ENCODE data around the gene DMC1. TPM values are rescaled to one million over a fixed set of nuclear protein-coding genes. Genes with fewer than 3 reads are reported as not detected.
"Not testable (repeated sequence)": the region's sequence is repeated elsewhere in the genome, so short reads cannot be mapped to it uniquely, and the experiment has no call there.

Gene DMC1
- total and polyA plus RNA-seq, 2 experiments from 2014 or later = 3.0 TPM; not detected in 1

- Histone ChIP-seq H3K27ac (no peak overlapping the region), H3K9me3 (ENCODE audit: low read depth) (no peaks in the 10 kb centered on the region), H3K27me3 (no peaks in the 10 kb centered on the region), H3K4me1 (ENCODE audit: low read depth) (no peaks in the 10 kb centered on the region), H3K36me3 (no peaks in the 10 kb centered on the region), H3K4me3 (no peak overlapping the region)
- no peak for DNase-seq (ENCODE audit: low read depth in 1 of 2, low spot score in 1 of 2)
- no peak for TF ChIP-seq CTCF (IDR thresholded peaks at IDR 0.05; ENCODE audit: low read depth, low read length)
These were observed 32.2 kb upstream of the DMC1 start for GRCh38 chr22:38602166-38602565.

GRCh38 chr22:38601221-38601764, 31.3 kb upstream of the DMC1 start:
- Histone ChIP-seq H3K9me3 (ENCODE audit: low read depth) (no peaks in the 10 kb centered on the region), H3K36me3 (no peaks in the 10 kb centered on the region), H3K4me1 (ENCODE audit: low read depth) (no peaks in the 10 kb centered on the region), H3K27ac (no peak overlapping the region), H3K4me3 (no peak overlapping the region), H3K27me3 (no peaks in the 10 kb centered on the region)
- no peak for DNase-seq (ENCODE audit: low read depth in 1 of 2, low spot score in 1 of 2)
- no peak for TF ChIP-seq CTCF (IDR thresholded peaks at IDR 0.05; ENCODE audit: low read depth, low read length)

- H3K27ac ChIP-seq = no peak overlapping the region
- no peak for DNase-seq (ENCODE audit: low read depth in 1 of 2, low spot score in 1 of 2)
- no peaks in the 10 kb centered on the region for H3K36me3 ChIP-seq
- H3K9me3 ChIP-seq (ENCODE audit: low read depth) = no peaks in the 10 kb centered on the region
- TF ChIP-seq CTCF (IDR thresholded peaks at IDR 0.05; ENCODE audit: low read depth, low read length) = no peak
- H3K27me3 ChIP-seq = no peaks in the 10 kb centered on the region
- no peak overlapping the region for H3K4me3 ChIP-seq
- no peaks in the 10 kb centered on the region for H3K4me1 ChIP-seq (ENCODE audit: low read depth)
These were observed 29.5 kb upstream of the DMC1 start for GRCh38 chr22:38599466-38599865.

- H3K36me3 ChIP-seq; H3K4me1 ChIP-seq (ENCODE audit: low read depth); H3K9me3 ChIP-seq (ENCODE audit: low read depth); H3K27ac ChIP-seq; H3K27me3 ChIP-seq; H3K4me3 ChIP-seq; DNase-seq (ENCODE audit: low read depth in 1 of 2, low spot score in 1 of 2): not testable (repeated sequence)
These were observed 12.9 kb upstream of the DMC1 start for GRCh38 chr22:38582923-38583322.

GRCh38 chr22:38578505-38578904, 8.5 kb upstream of the DMC1 start:
- H3K4me3 ChIP-seq = no peak overlapping the region
- H3K4me1 ChIP-seq (ENCODE audit: low read depth) = no peaks in the 10 kb centered on the region
- no peaks in the 10 kb centered on the region for H3K9me3 ChIP-seq (ENCODE audit: low read depth)
- no peaks in the 10 kb centered on the region for H3K36me3 ChIP-seq
- DNase-seq (ENCODE audit: low read depth in 1 of 2, low spot score in 1 of 2) = no peak
- H3K27ac ChIP-seq = no peak overlapping the region
- TF ChIP-seq CTCF (IDR thresholded peaks at IDR 0.05; ENCODE audit: low read depth, low read length) = no peak
- H3K27me3 ChIP-seq = no peaks in the 10 kb centered on the region

GRCh38 chr22:38572065-38572464, 2.1 kb upstream of the DMC1 start:
- no peak overlapping the region for H3K4me3 ChIP-seq
- no peak overlapping the region for H3K27ac ChIP-seq
- TF ChIP-seq CTCF (IDR thresholded peaks at IDR 0.05; ENCODE audit: low read depth, low read length) = peak; percentile 51
- H3K9me3 ChIP-seq (ENCODE audit: low read depth) = no peaks in the 10 kb centered on the region
- peak; percentile 67 to 70 for DNase-seq (ENCODE audit: low read depth in 1 of 2, low spot score in 1 of 2)
- H3K36me3 ChIP-seq = no peaks in the 10 kb centered on the region
- no peaks in the 10 kb centered on the region for H3K27me3 ChIP-seq
- H3K4me1 ChIP-seq (ENCODE audit: low read depth) = peaks cover 13% of the 10 kb centered on the region
